ENCODE results near the gene TUT4.
"Not testable (repeated sequence)": the region's sequence is repeated elsewhere in the genome, so short reads cannot be mapped to it uniquely, and the experiment has no call there.

The TUT4 gene, protein sequence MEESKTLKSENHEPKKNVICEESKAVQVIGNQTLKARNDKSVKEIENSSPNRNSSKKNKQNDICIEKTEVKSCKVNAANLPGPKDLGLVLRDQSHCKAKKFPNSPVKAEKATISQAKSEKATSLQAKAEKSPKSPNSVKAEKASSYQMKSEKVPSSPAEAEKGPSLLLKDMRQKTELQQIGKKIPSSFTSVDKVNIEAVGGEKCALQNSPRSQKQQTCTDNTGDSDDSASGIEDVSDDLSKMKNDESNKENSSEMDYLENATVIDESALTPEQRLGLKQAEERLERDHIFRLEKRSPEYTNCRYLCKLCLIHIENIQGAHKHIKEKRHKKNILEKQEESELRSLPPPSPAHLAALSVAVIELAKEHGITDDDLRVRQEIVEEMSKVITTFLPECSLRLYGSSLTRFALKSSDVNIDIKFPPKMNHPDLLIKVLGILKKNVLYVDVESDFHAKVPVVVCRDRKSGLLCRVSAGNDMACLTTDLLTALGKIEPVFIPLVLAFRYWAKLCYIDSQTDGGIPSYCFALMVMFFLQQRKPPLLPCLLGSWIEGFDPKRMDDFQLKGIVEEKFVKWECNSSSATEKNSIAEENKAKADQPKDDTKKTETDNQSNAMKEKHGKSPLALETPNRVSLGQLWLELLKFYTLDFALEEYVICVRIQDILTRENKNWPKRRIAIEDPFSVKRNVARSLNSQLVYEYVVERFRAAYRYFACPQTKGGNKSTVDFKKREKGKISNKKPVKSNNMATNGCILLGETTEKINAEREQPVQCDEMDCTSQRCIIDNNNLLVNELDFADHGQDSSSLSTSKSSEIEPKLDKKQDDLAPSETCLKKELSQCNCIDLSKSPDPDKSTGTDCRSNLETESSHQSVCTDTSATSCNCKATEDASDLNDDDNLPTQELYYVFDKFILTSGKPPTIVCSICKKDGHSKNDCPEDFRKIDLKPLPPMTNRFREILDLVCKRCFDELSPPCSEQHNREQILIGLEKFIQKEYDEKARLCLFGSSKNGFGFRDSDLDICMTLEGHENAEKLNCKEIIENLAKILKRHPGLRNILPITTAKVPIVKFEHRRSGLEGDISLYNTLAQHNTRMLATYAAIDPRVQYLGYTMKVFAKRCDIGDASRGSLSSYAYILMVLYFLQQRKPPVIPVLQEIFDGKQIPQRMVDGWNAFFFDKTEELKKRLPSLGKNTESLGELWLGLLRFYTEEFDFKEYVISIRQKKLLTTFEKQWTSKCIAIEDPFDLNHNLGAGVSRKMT (N-terminal part only)

GRCh38 chr1:52552505-52553361, at the start of gene TUT4:
Gene TUT4, minus strand, starts transcription at chr1:52553092. Its CDS starts 26,812 bp downstream, at chr1:52526280.
- peak; percentile 65 for DNase-seq (ENCODE audit: low spot score)

GRCh38 chr1:52601991-52602855, 49.3 kb upstream of the TUT4 start, which contains the start of gene GPX7:
Gene GPX7, plus strand, starts transcription at chr1:52602371. Its CDS starts 39 bp downstream, at chr1:52602410.
- DNase-seq (ENCODE audit: low spot score), result no peak

DNA sequence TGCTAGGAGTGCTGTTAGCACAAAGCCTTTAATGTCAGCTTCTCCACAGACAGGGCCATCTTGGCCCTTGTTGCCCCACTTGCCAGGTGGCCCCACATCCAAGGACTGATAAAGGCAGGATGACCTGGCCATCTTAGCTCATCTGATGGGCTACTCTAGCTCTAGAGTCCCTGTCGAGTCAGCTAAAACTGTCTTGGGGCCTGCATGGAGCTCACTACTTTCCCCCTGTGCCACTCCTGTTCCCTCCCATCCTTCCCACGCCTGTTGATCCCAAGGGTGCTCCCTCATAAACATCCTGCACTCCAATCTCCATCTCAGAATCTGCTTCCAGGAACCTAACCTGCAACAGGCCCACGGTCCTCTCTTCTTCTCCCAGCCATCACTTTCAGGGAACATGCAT, 48.6 kb upstream of the TUT4 start:
- DNase-seq (ENCODE audit: low spot score), result no peak

- DNase-seq (ENCODE audit: low spot score), result no peak
These were observed 47.8 kb upstream of the TUT4 start for GRCh38 chr1:52600533-52601179.

GRCh38 chr1:52599236-52599635, 46.3 kb upstream of the TUT4 start:
- DNase-seq (ENCODE audit: low spot score), result no peak

DNA sequence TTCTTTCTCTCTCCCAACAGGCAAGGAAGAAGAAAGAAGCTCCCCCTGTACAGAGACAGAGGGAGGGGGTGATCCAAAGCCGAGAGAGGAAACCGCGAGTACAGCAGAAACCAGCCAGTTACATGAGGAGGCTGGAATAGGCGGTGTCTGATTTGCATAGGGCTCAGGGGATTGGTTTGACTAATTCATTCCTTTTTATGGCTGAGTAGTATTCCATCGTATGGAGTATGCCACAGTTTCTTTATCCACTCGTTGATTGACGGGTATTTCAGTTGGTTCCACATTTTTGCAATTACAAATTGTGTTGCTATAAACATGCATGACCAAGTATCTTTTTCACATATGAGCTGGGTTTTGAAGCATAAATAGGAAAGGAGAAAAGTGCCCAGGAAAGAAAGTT, 45.8 kb upstream of the TUT4 start:
- no peak for DNase-seq (ENCODE audit: low spot score)

DNA sequence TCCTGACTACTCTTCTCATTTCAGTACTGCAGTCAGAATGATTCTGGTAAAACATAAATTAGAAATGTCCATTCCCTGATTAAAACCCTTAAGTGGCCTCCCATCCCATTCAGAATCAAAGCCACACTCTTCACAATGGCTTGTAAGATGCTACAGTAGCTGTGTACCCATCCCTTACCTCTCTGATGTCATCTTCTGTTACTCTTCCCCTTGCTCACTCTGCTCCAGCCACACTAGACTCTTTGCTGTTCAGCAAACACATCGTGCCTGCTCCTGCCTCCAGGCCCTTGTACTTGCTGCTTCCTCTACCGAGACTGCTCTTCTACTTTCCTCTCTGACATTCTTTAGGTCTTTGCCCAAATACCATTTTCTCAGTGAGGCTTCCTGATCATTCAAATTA, 45.0 kb upstream of the TUT4 start:
- DNase-seq (ENCODE audit: low spot score), result no peak

DNA sequence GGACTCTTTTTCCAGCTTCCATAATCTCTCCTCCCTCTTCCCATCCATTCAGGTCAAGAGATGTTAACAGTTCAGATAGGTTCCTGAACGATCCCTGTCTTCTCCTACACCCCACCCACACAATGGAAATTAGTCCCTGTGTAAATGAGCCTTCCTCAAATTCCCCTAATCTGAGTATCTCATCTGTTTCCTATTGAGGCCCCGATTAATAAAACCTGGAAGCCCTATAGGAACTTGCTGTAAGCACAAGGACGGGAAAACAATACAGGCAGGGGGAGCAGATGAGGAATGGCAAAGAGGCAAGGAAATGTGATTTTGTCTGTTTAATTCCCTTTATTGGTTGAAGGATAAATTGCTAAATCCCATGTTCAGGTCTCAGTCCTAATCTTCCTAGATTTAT, 42.2 kb upstream of the TUT4 start:
- DNase-seq (ENCODE audit: low spot score), result no peak

DNA sequence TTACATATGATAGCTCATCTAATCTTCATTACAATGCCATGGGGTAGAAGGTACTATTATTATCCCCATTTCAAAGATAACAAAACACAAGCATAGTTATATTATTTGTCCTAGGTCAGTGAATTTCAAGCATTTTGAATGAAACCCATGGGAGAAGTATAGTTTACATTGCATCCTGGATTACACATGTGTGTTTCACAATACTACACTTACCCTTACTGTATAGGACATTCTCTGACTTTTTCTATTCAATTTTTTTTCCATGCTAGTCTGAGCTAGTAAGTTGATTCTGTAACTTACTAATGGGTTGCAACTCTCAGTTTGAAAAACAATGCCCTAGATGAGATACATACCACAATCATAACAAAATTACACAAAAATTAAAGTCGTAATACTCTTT, 40.6 kb upstream of the TUT4 start:
- DNase-seq (ENCODE audit: low spot score), result no peak

- DNase-seq (ENCODE audit: low spot score), result no peak
These were observed 39.9 kb upstream of the TUT4 start for GRCh38 chr1:52592637-52593323.

DNA sequence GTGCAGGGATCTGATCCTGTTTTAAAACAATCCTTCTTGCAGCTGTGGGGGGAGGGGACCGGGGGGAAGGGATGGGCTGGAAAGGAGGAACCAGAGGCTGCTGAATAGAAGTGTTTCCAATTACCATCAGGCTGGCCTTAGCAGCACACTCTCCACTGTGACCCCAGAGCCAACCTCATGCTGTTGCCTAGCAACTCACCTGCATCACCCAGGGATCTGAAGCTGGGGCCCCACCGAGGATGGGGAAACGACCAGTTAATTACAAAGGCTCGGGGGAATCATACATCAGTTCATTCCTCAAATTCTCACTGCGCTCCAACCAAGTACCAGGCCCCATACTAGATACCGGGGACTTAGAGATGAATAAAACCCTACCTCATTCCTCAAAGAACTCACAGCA, 37.4 kb upstream of the TUT4 start:
- DNase-seq (ENCODE audit: low spot score), result no peak

GRCh38 chr1:52588535-52588934, 35.6 kb upstream of the TUT4 start:
- no peak for DNase-seq (ENCODE audit: low spot score)

DNA sequence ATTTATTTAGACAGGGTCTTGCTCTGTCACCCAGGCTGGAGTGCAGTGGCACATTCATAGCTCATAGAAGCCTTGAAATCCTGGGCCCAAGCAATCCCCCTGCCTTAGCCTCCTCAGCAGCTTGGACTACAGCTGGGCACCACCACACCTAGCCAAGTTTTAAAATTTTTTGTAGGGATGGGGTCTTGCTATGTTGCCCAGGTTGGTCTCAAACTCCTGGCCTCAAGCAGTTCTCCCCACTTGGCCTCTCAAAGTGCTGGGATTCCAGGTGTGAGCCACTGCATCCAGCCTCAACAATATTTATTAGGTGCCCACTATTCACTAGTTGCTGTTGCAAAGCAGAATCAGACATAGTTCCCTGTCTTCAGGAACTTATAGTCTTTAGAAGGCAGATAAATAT, 35.1 kb upstream of the TUT4 start:
- no peak for DNase-seq (ENCODE audit: low spot score)

DNA sequence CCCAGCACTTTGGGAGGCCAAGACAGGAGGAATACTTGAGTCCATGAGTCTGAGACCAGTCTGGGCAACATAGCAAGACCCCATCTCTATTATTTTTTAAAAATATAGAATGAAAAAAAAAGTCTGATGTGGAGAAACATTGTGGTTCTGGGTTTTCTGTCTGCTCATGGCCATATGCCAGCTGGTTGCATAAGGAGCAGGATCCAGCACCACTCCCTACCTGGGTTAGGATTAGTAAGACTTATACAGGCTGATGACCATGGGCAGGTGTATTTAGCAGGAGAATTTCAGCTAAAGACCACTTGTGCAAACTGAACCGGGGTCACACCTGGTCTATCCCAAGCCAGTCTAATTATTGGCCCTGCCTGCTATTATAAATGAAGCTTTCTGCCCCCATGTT, 32.6 kb upstream of the TUT4 start:
- no peak for DNase-seq (ENCODE audit: low spot score)

DNA sequence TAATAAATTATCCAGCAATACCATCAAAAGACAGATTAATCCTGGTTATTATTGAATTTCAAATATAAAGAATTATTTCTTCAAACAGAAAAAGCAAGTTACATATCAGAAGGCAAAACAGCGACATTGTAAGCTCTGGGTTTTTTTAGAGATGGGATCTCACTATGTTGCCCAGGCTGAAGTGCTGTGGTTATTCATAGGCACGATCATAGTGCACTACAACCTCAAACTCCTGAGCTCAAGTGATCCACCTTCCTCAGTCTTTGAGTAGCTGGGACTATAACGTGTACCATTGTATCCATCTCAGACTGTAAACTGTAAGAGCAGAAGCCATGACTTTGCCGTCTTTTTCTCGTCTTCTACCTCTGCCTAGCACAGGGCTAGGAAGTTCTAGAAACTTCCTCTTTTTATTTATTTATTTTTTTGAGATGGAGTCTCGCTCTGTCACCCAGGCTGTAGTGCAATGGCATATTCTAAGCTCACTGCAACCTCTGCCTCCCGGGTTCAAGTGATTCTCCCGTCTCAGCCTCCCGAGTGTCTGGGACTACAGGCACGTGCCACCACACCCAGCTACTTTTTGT, 29.3 kb upstream of the TUT4 start:
- no peak for DNase-seq (ENCODE audit: low spot score)

DNA sequence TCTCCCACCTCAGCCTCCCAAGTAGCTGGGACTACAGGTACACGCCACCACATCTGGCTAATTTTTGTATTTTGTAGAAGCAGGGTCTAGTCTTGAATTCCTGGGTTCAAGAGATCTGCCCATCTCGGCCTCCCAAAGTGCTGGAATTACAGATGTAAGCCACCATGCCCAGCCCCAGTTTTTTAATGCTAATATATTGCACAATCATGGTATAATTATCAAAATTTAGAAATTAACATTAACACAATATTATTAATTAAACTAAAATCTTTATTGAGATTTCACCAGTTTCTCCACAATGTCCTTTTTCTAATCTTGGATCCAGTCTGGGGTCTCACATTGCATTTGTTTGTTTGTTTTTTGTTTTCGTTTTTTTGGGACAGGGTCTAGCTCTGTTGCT, 27.4 kb upstream of the TUT4 start:
- DNase-seq (ENCODE audit: low spot score), result no peak

- no peak for DNase-seq (ENCODE audit: low spot score)
These were observed 26.5 kb upstream of the TUT4 start for GRCh38 chr1:52579415-52579814.

- not testable (repeated sequence) for DNase-seq (ENCODE audit: low spot score)
These were observed 25.2 kb upstream of the TUT4 start for GRCh38 chr1:52578066-52578465.

DNA sequence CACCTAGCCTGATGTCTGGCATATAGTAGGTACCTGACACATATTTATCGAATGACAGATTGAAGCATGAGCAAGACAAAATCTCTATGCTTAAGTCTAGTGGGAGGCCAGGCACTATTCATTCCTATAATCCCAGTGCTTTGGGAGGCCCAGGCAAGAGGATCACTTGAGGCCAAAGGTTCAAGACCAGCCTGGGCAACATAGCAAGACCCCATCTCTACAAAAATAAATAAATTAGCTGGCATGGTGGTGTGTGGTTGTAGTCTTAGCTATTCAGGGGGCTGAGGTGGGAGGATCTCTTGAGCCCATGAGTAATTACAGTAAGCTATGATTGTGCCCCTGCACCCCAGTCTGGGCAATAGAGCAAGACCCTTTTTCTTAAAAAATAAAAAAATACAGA, 23.2 kb upstream of the TUT4 start:
- DNase-seq (ENCODE audit: low spot score), result no peak
